Endothelial cell (in vitro differentiated cells): ENCODE results near the gene TXNRD3. TPM values are rescaled to one million over a fixed set of nuclear protein-coding genes. Genes with fewer than 3 reads are reported as not detected.

Source experiments
- DNase-seq: peaks from one replicate; pipeline ENCODE4 v3.0.0; 2021; ENCODE audit warnings: low spot score
- H3K27ac Mint-ChIP-seq: one replicate; pipeline ENCODE4 v1.8.0; 2021; ENCODE audit warnings: mixed read lengths, inconsistent platforms; ENCODE audit not compliant: unreplicated experiment
- H3K27me3 Mint-ChIP-seq: one replicate; pipeline ENCODE4 v1.8.0; 2021; ENCODE audit warnings: mild to moderate bottlenecking, moderate library complexity, mixed read lengths, inconsistent platforms; ENCODE audit not compliant: unreplicated experiment
- H3K36me3 Mint-ChIP-seq: one replicate; pipeline ENCODE4 v1.8.0; 2021; ENCODE audit warnings: mild to moderate bottlenecking, low read depth, mixed read lengths, inconsistent platforms; ENCODE audit not compliant: unreplicated experiment
- H3K4me1 Mint-ChIP-seq: one replicate; pipeline ENCODE4 v1.8.0; 2021; ENCODE audit warnings: mild to moderate bottlenecking, mixed read lengths, inconsistent platforms; ENCODE audit not compliant: unreplicated experiment
- H3K4me3 Mint-ChIP-seq: one replicate; pipeline ENCODE4 v1.8.0; 2021; ENCODE audit warnings: mild to moderate bottlenecking, mixed read lengths, inconsistent platforms; ENCODE audit not compliant: unreplicated experiment
- H3K9me3 Mint-ChIP-seq: one replicate; pipeline ENCODE4 v1.8.0; 2021; ENCODE audit warnings: mixed read lengths, inconsistent platforms; ENCODE audit not compliant: unreplicated experiment
- CTCF ChIP-seq: fragments of 200-600 bp; sonication (generic); IDR thresholded peaks from one replicate; pipeline ENCODE4 v1.5.0; 2021; ENCODE audit warnings: antibody characterized with exemption; ENCODE audit not compliant: unreplicated experiment
- long read RNA-seq: library from polyadenylated mRNA; unstranded; transcript quantifications from one replicate; pipeline ENCODE4 v2.0.0, GENCODE V29; 2020; ENCODE audit not compliant: unreplicated experiment
- total RNA-seq: library from RNA; stranded (reverse); fragmentation: NEBNext Ultra II Directional; extraction: Animal tissue kit (Norgen Biotek cat#: 25700); gene quantifications from one replicate; pipeline ENCODE4 v1.2.1, GENCODE V29; 2021; ENCODE audit not compliant: unreplicated experiment

The TXNRD3 gene
- total RNA-seq, result 4.8 TPM
- long read RNA-seq, partial matches to known transcripts, result 1 of 1 reads
- long read RNA-seq, other reads (novel, unspliced or antisense), result 0 of 1 reads

- H3K4me3 Mint-ChIP-seq, result peak within 1 kb of the TSS; percentile 94
- no peaks in the 10 kb centered on the region for H3K9me3 Mint-ChIP-seq
- H3K27me3 Mint-ChIP-seq, result peaks cover 10% of the 10 kb centered on the region
- no peak for TF ChIP-seq CTCF
- no peaks in the 10 kb centered on the region for H3K36me3 Mint-ChIP-seq
- H3K27ac Mint-ChIP-seq, result no peak within 1 kb of the TSS
- peak; percentile 77 for DNase-seq
- peaks cover 3% of the 10 kb centered on the region for H3K4me1 Mint-ChIP-seq
These were observed at the start of gene TXNRD3 for GRCh38 chr3:126654571-126655383. Gene TXNRD3 (minus strand): TSS chr3:126655124.

- peak within 1 kb of the TSS; percentile 94 for H3K4me3 Mint-ChIP-seq
- H3K9me3 Mint-ChIP-seq, result no peaks in the 10 kb centered on the region
- H3K27ac Mint-ChIP-seq, result no peak within 1 kb of the TSS
- DNase-seq, result peak; percentile 95
- TF ChIP-seq CTCF, result no peak
- H3K4me1 Mint-ChIP-seq, result peaks cover 12% of the 10 kb centered on the region
- no peaks in the 10 kb centered on the region for H3K36me3 Mint-ChIP-seq
- peaks cover 4% of the 10 kb centered on the region for H3K27me3 Mint-ChIP-seq
These were observed 48.9 kb upstream of the TXNRD3 start, which contains the start of gene CHCHD6 for GRCh38 chr3:126703512-126704493. Gene CHCHD6 (plus strand): TSS chr3:126704240. CDS start chr3:126704313, 73 bp downstream.

GRCh38 chr3:126699011-126699410, 44.1 kb upstream of the TXNRD3 start:
- Mint-ChIP-seq H3K27me3 (peaks cover 5% of the 10 kb centered on the region), H3K27ac (no peak overlapping the region), H3K4me3 (no peak overlapping the region), H3K36me3 (no peaks in the 10 kb centered on the region), H3K4me1 (peaks cover 8% of the 10 kb centered on the region), H3K9me3 (no peaks in the 10 kb centered on the region)
- DNase-seq, result no peak
- TF ChIP-seq CTCF, result no peak

GRCh38 chr3:126696701-126697267, 41.9 kb upstream of the TXNRD3 start:
- Mint-ChIP-seq H3K4me3 (no peak overlapping the region), H3K9me3 (no peaks in the 10 kb centered on the region), H3K27me3 (peaks cover 2% of the 10 kb centered on the region), H3K27ac (no peak overlapping the region), H3K36me3 (no peaks in the 10 kb centered on the region), H3K4me1 (no peaks in the 10 kb centered on the region)
- no peak for TF ChIP-seq CTCF
- no peak for DNase-seq
